ENCODE measurements around the gene PTX4. TPM values are rescaled to one million over a fixed set of nuclear protein-coding genes. Genes with fewer than 3 reads are reported as not detected.

PTX4 gene
- total RNA-seq, 1 experiment from 2014 or later, result not detected

DNA sequence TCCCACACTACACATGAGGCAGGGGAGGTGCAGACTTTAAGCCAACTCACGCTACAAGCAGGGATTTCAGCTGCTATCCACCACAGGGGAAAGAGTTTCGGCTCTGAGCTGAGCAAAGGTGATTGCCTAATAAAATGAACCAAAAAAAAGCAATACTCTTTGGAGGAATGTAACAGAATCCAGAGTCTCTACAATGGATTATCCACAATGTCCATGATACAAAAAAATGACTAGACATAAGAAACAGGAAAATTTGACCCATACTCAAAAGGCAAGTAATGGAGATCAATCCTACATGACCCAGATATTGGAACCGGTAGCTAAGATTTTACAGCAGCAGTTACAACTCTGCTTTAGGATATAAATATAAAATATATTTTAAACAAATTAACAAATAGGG lies 25.8 kb upstream of the PTX4 start:
- no peaks in the 10 kb centered on the region for H3K36me3 ChIP-seq (ENCODE audit: control insufficient read depth, insufficient read depth, low read length)
- peaks cover 10% of the 10 kb centered on the region for H3K9me3 Mint-ChIP-seq (ENCODE audit: unreplicated experiment)
- H3K4me3 ChIP-seq (ENCODE audit: low read depth, low read length), result no peak overlapping the region
- no peaks in the 10 kb centered on the region for H3K4me1 Mint-ChIP-seq (ENCODE audit: low read depth, unreplicated experiment)
- TF ChIP-seq, protein P1, sequence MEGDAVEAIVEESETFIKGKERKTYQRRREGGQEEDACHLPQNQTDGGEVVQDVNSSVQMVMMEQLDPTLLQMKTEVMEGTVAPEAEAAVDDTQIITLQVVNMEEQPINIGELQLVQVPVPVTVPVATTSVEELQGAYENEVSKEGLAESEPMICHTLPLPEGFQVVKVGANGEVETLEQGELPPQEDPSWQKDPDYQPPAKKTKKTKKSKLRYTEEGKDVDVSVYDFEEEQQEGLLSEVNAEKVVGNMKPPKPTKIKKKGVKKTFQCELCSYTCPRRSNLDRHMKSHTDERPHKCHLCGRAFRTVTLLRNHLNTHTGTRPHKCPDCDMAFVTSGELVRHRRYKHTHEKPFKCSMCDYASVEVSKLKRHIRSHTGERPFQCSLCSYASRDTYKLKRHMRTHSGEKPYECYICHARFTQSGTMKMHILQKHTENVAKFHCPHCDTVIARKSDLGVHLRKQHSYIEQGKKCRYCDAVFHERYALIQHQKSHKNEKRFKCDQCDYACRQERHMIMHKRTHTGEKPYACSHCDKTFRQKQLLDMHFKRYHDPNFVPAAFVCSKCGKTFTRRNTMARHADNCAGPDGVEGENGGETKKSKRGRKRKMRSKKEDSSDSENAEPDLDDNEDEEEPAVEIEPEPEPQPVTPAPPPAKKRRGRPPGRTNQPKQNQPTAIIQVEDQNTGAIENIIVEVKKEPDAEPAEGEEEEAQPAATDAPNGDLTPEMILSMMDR (IDR thresholded peaks at IDR 0.05; ENCODE audit: insufficient read depth in 1 of 2, low read depth in 1 of 2, low read length in 1 of 2, severe bottlenecking in 1 of 2, unreplicated experiment in 1 of 2), result no peak
- H3K27me3 ChIP-seq (replicated peaks; ENCODE audit: control insufficient read depth, insufficient read depth, low read length), result no peaks in the 10 kb centered on the region
- H3K9me3 ChIP-seq, result peaks cover 3% of the 10 kb centered on the region; the same call in 1 of the 2 replicates
- H3K4me3 Mint-ChIP-seq (ENCODE audit: unreplicated experiment), result no peak overlapping the region
- no peak for DNase-seq
- intact Hi-C loops (cut with micrococcal nuclease; ENCODE audit: unreplicated experiment), result no loop called here
- no peak overlapping the region for H3K27ac Mint-ChIP-seq (ENCODE audit: unreplicated experiment)
- H3K36me3 Mint-ChIP-seq (ENCODE audit: insufficient read depth, unreplicated experiment), result peaks cover 33% of the 10 kb centered on the region
- ChIA-PET POLR2A (no interaction called here), CTCF (no interaction called here)
- no peaks in the 10 kb centered on the region for H3K4me1 ChIP-seq
- BruUV-seq (replicated peaks), result no TSS peak
- no peaks in the 10 kb centered on the region for H3K27me3 Mint-ChIP-seq (ENCODE audit: insufficient read depth, unreplicated experiment)

DNA sequence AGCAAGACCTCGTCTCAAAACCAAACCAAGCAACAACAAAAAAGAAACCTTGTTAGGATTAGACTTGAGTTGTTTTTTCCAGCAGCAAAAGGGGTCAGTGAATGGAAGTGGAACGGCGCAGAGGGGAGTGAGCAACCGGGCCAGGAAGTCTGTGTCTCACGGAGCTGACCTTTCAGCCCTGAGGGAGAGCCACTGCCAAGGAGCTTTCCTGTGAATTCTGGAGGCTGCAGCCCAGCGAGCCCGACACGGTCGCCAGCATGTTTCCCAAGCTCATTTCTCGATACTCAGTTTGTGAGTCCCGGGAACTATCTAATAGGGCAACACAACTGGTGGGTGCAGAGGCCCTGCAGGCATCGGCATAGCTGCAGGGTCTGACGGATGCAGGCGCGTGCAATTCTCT lies 24.0 kb upstream of the PTX4 start:
- Mint-ChIP-seq H3K4me1 (ENCODE audit: low read depth, unreplicated experiment) (no peaks in the 10 kb centered on the region), H3K4me3 (ENCODE audit: unreplicated experiment) (no peak overlapping the region), H3K9me3 (ENCODE audit: unreplicated experiment) (peaks cover 10% of the 10 kb centered on the region), H3K27ac (ENCODE audit: unreplicated experiment) (no peak overlapping the region), H3K36me3 (ENCODE audit: insufficient read depth, unreplicated experiment) (peaks cover 34% of the 10 kb centered on the region), H3K27me3 (ENCODE audit: insufficient read depth, unreplicated experiment) (no peaks in the 10 kb centered on the region)
- no peaks in the 10 kb centered on the region for H3K36me3 ChIP-seq (ENCODE audit: control insufficient read depth, insufficient read depth, low read length)
- H3K27me3 ChIP-seq (replicated peaks; ENCODE audit: control insufficient read depth, insufficient read depth, low read length), result no peaks in the 10 kb centered on the region
- TF ChIP-seq, protein P1 (IDR thresholded peaks at IDR 0.05; ENCODE audit: insufficient read depth in 1 of 2, low read depth in 1 of 2, low read length in 1 of 2, severe bottlenecking in 1 of 2, unreplicated experiment in 1 of 2), result no peak
- no peak for DNase-seq
- POLR2A ChIA-PET, result no interaction called here
- intact Hi-C loops (cut with micrococcal nuclease; ENCODE audit: unreplicated experiment), result no loop called here
- BruUV-seq (replicated peaks), result no TSS peak
- H3K4me1 ChIP-seq, result no peaks in the 10 kb centered on the region
- H3K9me3 ChIP-seq, result peaks cover 3% of the 10 kb centered on the region; the same call in 1 of the 2 replicates
- CTCF ChIA-PET, result interaction anchor here (0.5 to 1.2 kb wide), 2 partner anchors 19 to 315 kb away, joined by 3 read pairs; no protein-coding TSS in a partner anchor
- H3K4me3 ChIP-seq (ENCODE audit: low read depth, low read length), result no peak overlapping the region

DNA sequence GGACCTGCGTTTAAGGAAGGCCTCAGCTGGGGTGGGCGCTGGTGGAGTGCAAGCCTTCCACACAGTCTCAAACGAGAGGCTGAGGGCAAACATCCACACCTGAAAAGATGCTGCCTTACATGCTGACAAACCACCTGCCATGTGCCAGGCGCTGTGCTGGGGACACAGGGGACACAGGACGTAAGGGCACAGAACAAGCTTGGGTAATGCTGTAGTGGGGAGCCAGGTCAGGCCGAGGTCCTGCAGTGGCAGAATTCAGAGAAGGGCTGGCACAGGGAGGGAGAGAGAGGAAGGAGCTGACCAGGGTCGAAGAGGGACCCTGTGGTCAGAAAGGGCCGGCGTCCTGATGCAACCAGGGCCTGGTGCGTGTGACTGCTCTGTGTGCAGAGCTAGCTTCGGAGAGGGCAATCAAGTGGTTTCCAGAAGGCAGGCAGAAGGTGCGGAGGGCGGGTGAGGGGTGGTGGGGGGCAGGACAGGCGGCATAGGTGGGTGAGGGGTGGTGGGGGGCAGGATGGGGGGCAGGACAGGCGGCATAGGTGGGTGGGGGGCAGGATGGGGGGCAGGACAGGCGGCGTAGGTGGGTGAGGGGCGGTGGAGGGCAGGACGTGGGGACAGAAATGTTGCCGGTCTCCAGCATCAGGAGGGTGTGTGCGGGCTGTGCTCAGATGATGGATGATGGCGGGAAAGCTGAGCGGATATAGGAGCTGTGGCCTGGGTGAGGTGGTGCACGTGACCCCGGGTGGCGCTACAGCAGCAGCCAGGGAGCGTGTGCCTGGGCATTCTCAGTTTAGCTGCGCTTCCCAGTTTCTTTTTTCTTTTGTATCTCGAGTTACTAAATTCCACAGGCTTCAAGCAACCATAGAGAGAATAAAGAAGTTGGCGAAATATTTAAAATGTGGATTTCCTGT lies 23.2 kb upstream of the PTX4 start:
- Histone ChIP-seq H3K36me3 (ENCODE audit: control insufficient read depth, insufficient read depth, low read length) (no peaks in the 10 kb centered on the region), H3K4me3 (ENCODE audit: low read depth, low read length) (no peak overlapping the region), H3K4me1 (no peaks in the 10 kb centered on the region), H3K9me3 (peaks cover 3% of the 10 kb centered on the region; the same call in 1 of the 2 replicates), H3K27me3 (replicated peaks; ENCODE audit: control insufficient read depth, insufficient read depth, low read length) (no peaks in the 10 kb centered on the region)
- no TSS peak for BruUV-seq (replicated peaks)
- Mint-ChIP-seq H3K27me3 (ENCODE audit: insufficient read depth, unreplicated experiment) (no peaks in the 10 kb centered on the region), H3K36me3 (ENCODE audit: insufficient read depth, unreplicated experiment) (peaks cover 39% of the 10 kb centered on the region), H3K4me3 (ENCODE audit: unreplicated experiment) (no peak overlapping the region), H3K9me3 (ENCODE audit: unreplicated experiment) (peaks cover 10% of the 10 kb centered on the region), H3K27ac (ENCODE audit: unreplicated experiment) (no peak overlapping the region), H3K4me1 (ENCODE audit: low read depth, unreplicated experiment) (no peaks in the 10 kb centered on the region)
- no peak for DNase-seq
- TF ChIP-seq, protein P1 (IDR thresholded peaks at IDR 0.05; ENCODE audit: insufficient read depth in 1 of 2, low read depth in 1 of 2, low read length in 1 of 2, severe bottlenecking in 1 of 2, unreplicated experiment in 1 of 2), result no peak
- POLR2A ChIA-PET, result no interaction called here
- intact Hi-C loops (cut with micrococcal nuclease; ENCODE audit: unreplicated experiment), result no loop called here
- CTCF ChIA-PET, result interaction anchor here (0.5 to 1.2 kb wide), 2 partner anchors 18 to 316 kb away, joined by 3 read pairs; no protein-coding TSS in a partner anchor
